ENCODE measurements around the gene SF3B5.

GRCh38 chr6:144059139-144059538, 36.2 kb downstream of the SF3B5 start:
- TF ChIP-seq, protein P1, sequence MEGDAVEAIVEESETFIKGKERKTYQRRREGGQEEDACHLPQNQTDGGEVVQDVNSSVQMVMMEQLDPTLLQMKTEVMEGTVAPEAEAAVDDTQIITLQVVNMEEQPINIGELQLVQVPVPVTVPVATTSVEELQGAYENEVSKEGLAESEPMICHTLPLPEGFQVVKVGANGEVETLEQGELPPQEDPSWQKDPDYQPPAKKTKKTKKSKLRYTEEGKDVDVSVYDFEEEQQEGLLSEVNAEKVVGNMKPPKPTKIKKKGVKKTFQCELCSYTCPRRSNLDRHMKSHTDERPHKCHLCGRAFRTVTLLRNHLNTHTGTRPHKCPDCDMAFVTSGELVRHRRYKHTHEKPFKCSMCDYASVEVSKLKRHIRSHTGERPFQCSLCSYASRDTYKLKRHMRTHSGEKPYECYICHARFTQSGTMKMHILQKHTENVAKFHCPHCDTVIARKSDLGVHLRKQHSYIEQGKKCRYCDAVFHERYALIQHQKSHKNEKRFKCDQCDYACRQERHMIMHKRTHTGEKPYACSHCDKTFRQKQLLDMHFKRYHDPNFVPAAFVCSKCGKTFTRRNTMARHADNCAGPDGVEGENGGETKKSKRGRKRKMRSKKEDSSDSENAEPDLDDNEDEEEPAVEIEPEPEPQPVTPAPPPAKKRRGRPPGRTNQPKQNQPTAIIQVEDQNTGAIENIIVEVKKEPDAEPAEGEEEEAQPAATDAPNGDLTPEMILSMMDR (IDR thresholded peaks at IDR 0.05): no peak
- no peak for TF ChIP-seq POLR2AphosphoS5 (IDR thresholded peaks at IDR 0.05)

Data from prostate gland (tissue), 2 donors.